SK-N-SH treated with all-trans-retinoic acid at 6 μM for 48 hours (cell line): ENCODE results near the gene GSX1.

Experiments
- OSR1 ChIP-seq: fragments of 250-450 bp; sonication (Bioruptor Pico); IDR thresholded peaks from 2 replicates; pipeline ENCODE4 v1.8.0; 2022; ENCODE audit warnings: moderate library complexity, mild to moderate bottlenecking, inconsistent platforms
- PATZ1 ChIP-seq: fragments of 250-450 bp; sonication (Bioruptor Pico); IDR thresholded peaks from 2 replicates; pipeline ENCODE4 v1.8.0; 2020; ENCODE audit warnings: mild to moderate bottlenecking, moderate library complexity, borderline replicate concordance
- RARB ChIP-seq: fragments of 250-450 bp; sonication (Bioruptor Pico); IDR thresholded peaks from 2 replicates; pipeline ENCODE4 v1.8.0; 2021; ENCODE audit warnings: mild to moderate bottlenecking, moderate library complexity

DNA sequence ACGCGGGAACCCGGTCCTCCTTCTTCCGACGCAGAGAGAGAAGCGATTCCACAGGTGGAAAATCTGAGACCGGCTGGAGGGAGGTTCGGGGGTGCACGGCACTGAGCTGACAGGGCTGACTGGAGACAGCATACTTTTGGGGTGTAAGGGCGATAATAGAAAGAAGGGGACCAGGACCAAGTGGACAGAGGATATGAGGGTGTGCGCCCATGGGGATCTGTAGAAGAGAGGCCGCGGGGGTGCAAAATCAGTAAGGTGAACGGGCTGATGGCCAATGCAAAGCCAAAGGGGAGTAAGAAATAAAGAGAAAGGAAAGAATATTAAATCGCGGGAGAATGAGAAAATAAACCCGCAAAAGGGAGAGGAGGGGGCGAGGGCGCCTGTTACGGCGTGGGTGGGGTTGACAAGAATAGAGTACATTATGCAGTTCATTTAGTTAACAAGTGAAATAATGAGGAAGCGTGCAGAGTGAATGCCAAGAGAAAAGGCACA is 336 bp upstream of the GSX1 start:
- TF ChIP-seq OSR1: no peak
- TF ChIP-seq RARB: no peak
- no peak for TF ChIP-seq PATZ1 (CRISPR knock-in tag)
